Vagina (tissue), 2 donors: ENCODE data around the gene PTDSS2. TPM values are rescaled to one million over a fixed set of nuclear protein-coding genes. Genes with fewer than 3 reads are reported as not detected.
A peak's percentile ranks its signal among the peaks of the same experiment; 100 is the strongest.
"Not testable (repeated sequence)": the region's sequence is repeated elsewhere in the genome, so short reads cannot be mapped to it uniquely, and the experiment has no call there.

Source experiments
- DNase-seq, 2 donors: peaks; one replicate each; pipeline ENCODE4 v3.0.0-alpha.2; 2017; ENCODE audit errors: extremely low spot score in 2 of 2
- H3K27ac ChIP-seq: fragments of 200-600 bp; sonication (generic); one replicate; pipeline ENCODE4 v1.5.1; 2019
- H3K27me3 ChIP-seq: fragments of 200-600 bp; sonication (generic); one replicate; pipeline ENCODE4 v1.5.1; 2019
- H3K36me3 ChIP-seq, 2 donors: fragments of 200-600 bp; sonication (generic); one replicate each; pipeline ENCODE4 v1.5.1; 2017 to 2019
- H3K4me1 ChIP-seq: fragments of 200-600 bp; sonication (generic); one replicate; pipeline ENCODE4 v1.5.1; 2019
- H3K4me3 ChIP-seq, 2 donors: fragments of 200-600 bp; sonication (generic); 1 replicate in 1 of 2; 2 replicates in 1 of 2; pipeline ENCODE4 v1.5.1; 2016 to 2019
- H3K9me3 ChIP-seq: fragments of 200-600 bp; sonication (generic); one replicate; pipeline ENCODE4 v1.5.1; 2019
- POLR2A ChIP-seq, 2 donors: fragments of 450-650 bp; IDR thresholded peaks; one replicate each; pipeline ENCODE4 v1.6.1; 2017; ENCODE audit warnings: antibody characterized with exemption in 2 of 2, mild to moderate bottlenecking in 2 of 2, moderate library complexity in 2 of 2
- POLR2AphosphoS5 ChIP-seq, 2 donors: sonication (generic); formaldehyde crosslinking; IDR thresholded peaks; one replicate each; pipeline ENCODE4 v1.9.0; 2017; ENCODE audit warnings: antibody characterized with exemption in 2 of 2, mild to moderate bottlenecking in 2 of 2, low read depth in 1 of 2; ENCODE audit not compliant: insufficient read depth in 1 of 2
- intact Hi-C: fragments of 100-400 bp; cut with DNase I; formaldehyde crosslinking; loops from one replicate; pipeline ENCODE4 v1.15.1; 2023
- total RNA-seq: library from RNA; depleted of rRNA; stranded (reverse); fragments of >200 nt; gene quantifications from one replicate; pipeline ENCODE4 v1.2.3, GENCODE V29; 2016
- TF ChIP-seq, protein P1 (sequence below), 3 experiments: fragments of 450-650 bp in 2 of 3; fragments of 200-600 bp in 1 of 3; sonication (generic) in 1 of 3; IDR thresholded peaks; one replicate each; pipeline ENCODE4 v1.5.1; 2017 to 2019; ENCODE audit warnings: antibody characterized with exemption in 3 of 3, mild to moderate bottlenecking in 2 of 3, moderate library complexity in 2 of 3

The PTDSS2 gene
- total RNA-seq, 1 donor from 2014 or later = 36.1 TPM

DNA sequence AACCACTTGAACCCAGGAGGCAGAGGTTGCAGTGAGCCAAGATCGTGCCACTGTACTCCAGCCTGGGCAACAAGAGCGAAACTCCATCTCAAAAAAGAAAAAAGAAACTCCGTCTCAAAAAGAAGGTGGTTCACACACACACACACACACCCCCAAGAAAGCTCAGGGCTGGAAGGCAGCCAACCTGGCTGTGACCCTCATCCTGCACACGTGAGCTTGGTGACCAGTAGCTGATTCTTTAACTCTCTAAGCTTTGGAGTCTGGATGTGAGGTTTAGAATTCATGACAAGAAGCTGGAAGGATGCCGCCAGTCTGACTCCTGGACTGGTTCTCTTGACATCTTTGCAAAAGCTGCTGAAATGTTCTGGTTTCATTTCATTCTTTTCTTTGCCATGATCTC lies 58.9 kb downstream of the PTDSS2 start:
- DNase-seq = no peak
- Histone ChIP-seq H3K27me3 (no peaks in the 10 kb centered on the region), H3K9me3 (no peaks in the 10 kb centered on the region), H3K36me3 (peaks cover 0 to 11% of the 10 kb centered on the region in 2 donors), H3K4me3 (no peak overlapping the region), H3K4me1 (peaks cover 33% of the 10 kb centered on the region), H3K27ac (no peak overlapping the region)
- intact Hi-C loops = no loop called here
- TF ChIP-seq POLR2AphosphoS5 (IDR thresholded peaks at IDR 0.05; ENCODE audit: insufficient read depth in 1 of 2, low read depth in 1 of 2) = no peak
- no peak for TF ChIP-seq POLR2A (IDR thresholded peaks at IDR 0.05)
- TF ChIP-seq, protein P1, sequence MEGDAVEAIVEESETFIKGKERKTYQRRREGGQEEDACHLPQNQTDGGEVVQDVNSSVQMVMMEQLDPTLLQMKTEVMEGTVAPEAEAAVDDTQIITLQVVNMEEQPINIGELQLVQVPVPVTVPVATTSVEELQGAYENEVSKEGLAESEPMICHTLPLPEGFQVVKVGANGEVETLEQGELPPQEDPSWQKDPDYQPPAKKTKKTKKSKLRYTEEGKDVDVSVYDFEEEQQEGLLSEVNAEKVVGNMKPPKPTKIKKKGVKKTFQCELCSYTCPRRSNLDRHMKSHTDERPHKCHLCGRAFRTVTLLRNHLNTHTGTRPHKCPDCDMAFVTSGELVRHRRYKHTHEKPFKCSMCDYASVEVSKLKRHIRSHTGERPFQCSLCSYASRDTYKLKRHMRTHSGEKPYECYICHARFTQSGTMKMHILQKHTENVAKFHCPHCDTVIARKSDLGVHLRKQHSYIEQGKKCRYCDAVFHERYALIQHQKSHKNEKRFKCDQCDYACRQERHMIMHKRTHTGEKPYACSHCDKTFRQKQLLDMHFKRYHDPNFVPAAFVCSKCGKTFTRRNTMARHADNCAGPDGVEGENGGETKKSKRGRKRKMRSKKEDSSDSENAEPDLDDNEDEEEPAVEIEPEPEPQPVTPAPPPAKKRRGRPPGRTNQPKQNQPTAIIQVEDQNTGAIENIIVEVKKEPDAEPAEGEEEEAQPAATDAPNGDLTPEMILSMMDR (IDR thresholded peaks at IDR 0.05) = no peak

DNA sequence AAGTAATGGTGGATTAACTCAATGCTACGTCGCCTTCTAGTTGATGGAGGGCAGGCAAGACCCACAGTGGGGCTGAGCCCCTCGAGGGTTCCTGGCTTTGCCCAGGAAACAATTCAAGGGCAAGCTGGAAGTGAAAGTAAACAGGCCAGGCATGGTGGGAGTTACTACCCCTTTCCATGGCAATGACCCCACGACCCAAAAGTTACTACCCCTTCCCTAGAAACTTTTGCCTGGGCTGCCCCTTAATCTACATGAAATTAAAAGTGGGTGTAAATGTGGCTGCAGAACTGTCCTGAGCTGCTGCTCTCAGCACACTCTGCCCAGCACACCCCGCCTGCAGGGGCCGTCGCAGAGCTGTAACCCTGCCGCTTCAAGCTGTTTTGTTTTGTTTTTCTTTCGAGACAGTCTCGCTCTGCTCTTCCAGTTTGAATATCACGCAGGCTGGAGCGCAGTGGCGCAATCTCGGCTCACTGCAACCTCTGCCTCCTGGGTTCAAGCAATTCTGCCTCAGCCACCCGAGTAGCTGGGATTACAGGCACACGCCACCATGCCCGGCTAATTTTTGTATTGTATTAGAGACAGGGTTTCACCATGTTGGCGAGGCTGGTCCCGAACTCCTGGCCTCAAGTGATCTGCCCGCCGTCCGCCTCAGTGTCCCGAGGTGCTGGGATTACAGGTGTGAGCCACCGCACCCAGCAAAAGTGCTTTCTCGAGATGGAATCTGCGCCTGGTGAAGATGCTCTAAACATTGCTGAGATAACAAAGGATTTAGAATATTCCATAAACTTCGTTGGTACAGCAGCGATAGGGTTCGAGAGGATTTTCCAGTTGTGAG lies 62.9 kb downstream of the PTDSS2 start:
- DNase-seq = no peak
- TF ChIP-seq, protein P1 (IDR thresholded peaks at IDR 0.05) = no peak
- TF ChIP-seq POLR2A (IDR thresholded peaks at IDR 0.05) (no peak), POLR2AphosphoS5 (IDR thresholded peaks at IDR 0.05; ENCODE audit: insufficient read depth in 1 of 2, low read depth in 1 of 2) (no peak)
- Histone ChIP-seq H3K9me3 (no peaks in the 10 kb centered on the region), H3K27me3 (no peaks in the 10 kb centered on the region), H3K36me3 (peaks cover 0 to 11% of the 10 kb centered on the region in 2 donors), H3K27ac (no peak overlapping the region), H3K4me3 (no peak overlapping the region), H3K4me1 (peaks cover 6% of the 10 kb centered on the region)
- intact Hi-C loops = no loop called here

GRCh38 chr11:514606-515005 lies 64.5 kb downstream of the PTDSS2 start:
- Histone ChIP-seq H3K27ac (peak overlapping the region; percentile 67), H3K9me3 (no peaks in the 10 kb centered on the region), H3K4me1 (peaks cover 7% of the 10 kb centered on the region), H3K36me3 (peaks cover 0 to 11% of the 10 kb centered on the region in 2 donors), H3K4me3 (no peak overlapping the region), H3K27me3 (no peaks in the 10 kb centered on the region)
- DNase-seq = no peak
- TF ChIP-seq POLR2A (IDR thresholded peaks at IDR 0.05) (no peak), POLR2AphosphoS5 (IDR thresholded peaks at IDR 0.05; ENCODE audit: insufficient read depth in 1 of 2, low read depth in 1 of 2) (no peak)
- TF ChIP-seq, protein P1 (IDR thresholded peaks at IDR 0.05) = no peak
- intact Hi-C loops = loop anchor here (5.0 kb wide), 1 partner anchor 157 kb away; no protein-coding TSS in a partner anchor

- H3K9me3 ChIP-seq = no peaks in the 10 kb centered on the region
- TF ChIP-seq, protein P1 (IDR thresholded peaks at IDR 0.05) = no peak
- no peak for TF ChIP-seq POLR2A (IDR thresholded peaks at IDR 0.05)
- peak; percentile 33 to 72 for TF ChIP-seq POLR2AphosphoS5 (IDR thresholded peaks at IDR 0.05; ENCODE audit: insufficient read depth in 1 of 2, low read depth in 1 of 2)
- H3K4me1 ChIP-seq = peaks cover 7% of the 10 kb centered on the region
- peak overlapping the region; percentile 71 for H3K27ac ChIP-seq
- no peak overlapping the region for H3K4me3 ChIP-seq
- H3K36me3 ChIP-seq = peaks cover 0 to 6% of the 10 kb centered on the region in 2 donors
- no peaks in the 10 kb centered on the region for H3K27me3 ChIP-seq
- intact Hi-C loops = loop anchor here (5.0 kb wide), 1 partner anchor 158 kb away; no protein-coding TSS in a partner anchor
- DNase-seq = no peak
Measured at GRCh38 chr11:515131-515530, 65.1 kb downstream of the PTDSS2 start.

- intact Hi-C loops = loop anchor here (5.0 kb wide), 1 partner anchor 159 kb away; no protein-coding TSS in a partner anchor
- Histone ChIP-seq H3K36me3 (no peaks in the 10 kb centered on the region), H3K4me1 (peaks cover 7% of the 10 kb centered on the region), H3K4me3 (no peak overlapping the region), H3K9me3 (no peaks in the 10 kb centered on the region), H3K27ac (peak overlapping the region; percentile 71), H3K27me3 (no peaks in the 10 kb centered on the region)
- TF ChIP-seq POLR2A (IDR thresholded peaks at IDR 0.05) = no peak
- TF ChIP-seq, protein P1 (IDR thresholded peaks at IDR 0.05) = no peak
- no peak for TF ChIP-seq POLR2AphosphoS5 (IDR thresholded peaks at IDR 0.05; ENCODE audit: insufficient read depth in 1 of 2, low read depth in 1 of 2)
- no peak for DNase-seq
Measured at GRCh38 chr11:516400-516799, 66.3 kb downstream of the PTDSS2 start.

DNA sequence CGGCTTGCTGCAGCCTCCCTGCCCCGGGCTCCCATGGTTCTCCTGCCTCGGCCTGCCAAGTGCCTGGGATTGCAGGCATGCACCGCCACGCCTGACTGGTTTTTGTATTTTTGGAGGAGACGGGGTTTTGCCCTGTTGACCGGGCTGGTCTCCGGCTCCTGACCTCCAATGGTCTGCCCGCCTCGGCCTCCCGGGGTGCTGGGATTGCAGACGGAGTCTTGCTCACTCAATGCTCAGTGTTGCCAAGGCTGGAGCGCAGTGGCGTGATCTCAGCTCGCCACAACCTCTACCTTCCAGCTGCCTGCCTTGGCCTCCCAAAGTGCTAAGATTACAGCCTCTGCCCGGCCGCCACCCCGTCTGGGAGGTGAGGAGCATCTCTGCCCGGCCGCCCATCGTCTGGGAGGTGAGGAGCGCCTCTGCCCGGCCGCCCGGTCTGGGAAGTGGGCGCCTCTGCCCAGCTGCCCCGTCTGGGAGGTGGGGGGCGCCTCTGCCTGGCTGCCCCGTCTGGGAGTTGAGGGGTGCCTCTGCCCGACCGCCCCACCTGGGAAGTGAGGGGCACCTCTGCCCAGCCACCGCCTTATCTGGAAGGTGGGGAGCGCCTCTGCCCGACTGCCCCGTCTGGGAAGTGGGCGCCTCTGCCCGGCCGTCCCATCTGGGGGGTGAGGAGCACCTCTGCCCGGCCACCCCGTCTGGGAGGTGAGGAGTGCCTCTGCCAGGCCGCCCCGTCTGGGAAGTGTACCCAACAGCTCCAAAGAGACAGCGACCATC lies 67.0 kb downstream of the PTDSS2 start:
- peak overlapping the region; percentile 89 for H3K27ac ChIP-seq
- not testable (repeated sequence) for DNase-seq, H3K36me3 ChIP-seq, H3K9me3 ChIP-seq, H3K4me3 ChIP-seq, H3K27me3 ChIP-seq, H3K4me1 ChIP-seq
- intact Hi-C loops = loop anchor here (5.0 kb wide), 1 partner anchor 160 kb away; no protein-coding TSS in a partner anchor
